H4 (cell line): ENCODE measurements around the gene CALR3. TPM values are rescaled to one million over a fixed set of nuclear protein-coding genes. Genes with fewer than 3 reads are reported as not detected.

Experiments used
- DNase-seq: peaks from one replicate; pipeline ENCODE4 v3.0.0-alpha.2; 2015; ENCODE audit warnings: low spot score
- total RNA-seq: library from RNA; depleted of rRNA; stranded (reverse); fragments of >200 nt; shearing (Covaris generic); gene quantifications from 2 replicates; pipeline ENCODE4 v1.2.3, GENCODE V29; 2014; rRNA removed

The CALR3 gene
- total RNA-seq, 1 experiment from 2014 or later: 0.08 TPM

GRCh38 chr19:16429066-16429758 lies 66.8 kb downstream of the CALR3 start:
- DNase-seq: no peak

Other genes with a start within 250 kb of the CALR3 start
- 0.23 and 1.1 TPM in 2 replicates for gene KLF2, start 171.3 kb downstream of the CALR3 start, total RNA-seq
- gene EPS15L1, start 24.2 kb downstream of the CALR3 start, total RNA-seq: 6.7 and 8.5 TPM in 2 replicates
- gene C19orf44, start 227 bp upstream of the CALR3 start, total RNA-seq: 6.7 and 7.7 TPM in 2 replicates
- gene CHERP, start 46.3 kb upstream of the CALR3 start, total RNA-seq: 2.2 and 4.1 TPM in 2 replicates
- 19.6 and 29.6 TPM in 2 replicates for gene SLC35E1, start 76.2 kb upstream of the CALR3 start, total RNA-seq
- gene MED26, start 132.0 kb upstream of the CALR3 start, total RNA-seq: 4.2 and 4.8 TPM in 2 replicates
- gene SMIM7, start 164.0 kb upstream of the CALR3 start, total RNA-seq: 290 and 299 TPM in 2 replicates
- 6.8 and 11.2 TPM in 2 replicates for gene TMEM38A, start 165.0 kb upstream of the CALR3 start, total RNA-seq
- gene NWD1, start 223.7 kb upstream of the CALR3 start, total RNA-seq: 0.58 and 0.80 TPM in 2 replicates